Pancreas (tissue), 10 donors: ENCODE results near the gene GDPD5. TPM values are rescaled to one million over a fixed set of nuclear protein-coding genes. Genes with fewer than 3 reads are reported as not detected.

Source experiments
- ATAC-seq, 4 donors: fragments of 200-7000 bp; cut with Tn5 transposase; one replicate each; pipeline versions ENCODE4 v1.8.0 to v1.9.1; 2020; ENCODE audit warnings: mild to moderate bottlenecking in 4 of 4, moderate library complexity in 4 of 4
- DNase-seq, 6 donors: peaks; one replicate each; pipeline ENCODE4 v3.0.0-alpha.2; 2020
- FAIRE-seq: peaks from 2 replicates; lab custom pipeline; 2012; peaks lifted over from hg19 to GRCh38; lab: Jason Lieb, UNC
- H3K27ac ChIP-seq, 4 donors: fragments of 200-600 bp; sonication (generic); 1 replicate in 3 of 4; 2 replicates in 1 of 4; pipeline versions ENCODE4 v1.5.0 to v1.8.0; 2020
- H3K27me3 ChIP-seq, 4 donors: fragments of 200-600 bp; one replicate each; pipeline ENCODE4 v1.8.0; 2021
- H3K36me3 ChIP-seq, 3 donors: fragments of 200-600 bp; sonication (generic) in 1 of 3; one replicate each; pipeline versions ENCODE4 v1.5.0 to v1.8.0; 2020 to 2021
- H3K4me1 ChIP-seq, 3 donors: fragments of 200-600 bp; one replicate each; pipeline ENCODE4 v1.8.0; 2021
- H3K4me3 ChIP-seq, 4 donors: fragments of 200-600 bp; sonication (generic) in 2 of 4; one replicate each; pipeline versions ENCODE4 v1.5.0 to v1.8.0; 2020 to 2021
- H3K9me3 ChIP-seq, 4 donors: fragments of 200-600 bp; one replicate each; pipeline ENCODE4 v1.8.0; 2021
- CTCF ChIP-seq, 4 donors: fragments of 200-600 bp; sonication (generic) in 3 of 4; IDR thresholded peaks; one replicate each; pipeline versions ENCODE4 v1.5.0 to v1.8.0; 2021; ENCODE audit warnings: antibody characterized with exemption in 4 of 4
- WGBS, 2 donors: extraction: QIAGEN DNeasy Blood & Tissue Kit; methylation state at CpG; one replicate each; pipeline ENCODE4 v1.1.7; 2013; 5-methylcytosine and 5-hydroxymethylcytosine counted together
- intact Hi-C, 3 donors: fragments of 100-400 bp; cut with DNase I; formaldehyde crosslinking; loops; one replicate each; pipeline versions ENCODE4 v1.11.1 to v1.14.2; 2022
- polyA plus RNA-seq, 2 donors: library from polyadenylated mRNA; stranded (reverse); fragments of 200-250 nt; gene quantifications; one replicate each; pipeline ENCODE4 v1.2.3, GENCODE V29; 2013
- total RNA-seq, 6 donors: library from RNA; stranded (reverse); fragmentation: NEBNext Ultra II Directional in 4 of 6; extraction: Animal tissue kit (Norgen Biotek cat#: 25700) in 4 of 6; gene quantifications; one replicate each; pipeline versions ENCODE4 v1.2.1 to v1.2.4, GENCODE V29; 2021 to 2023
- donor health status: healthy with polysubstance abuse.
- donor health status: DM: no; HTN: no; CAD: no; lungs with moderate emphysema.
- donor health status: DM: no; HTN: no; CAD: no.
- donor health status: control.
- donor health status: control.
- donor health status: Bipolar disorder and iron deficiency.
- donor health status: DM: yes; HTN: yes; CAD: no.
- donor health status: DM: no; HTN: no; CAD: no.
- donor health status: DM: no; HTN: no; CAD: no.
- donor health status: DM: yes; HTN: yes; CAD: no.

Gene GDPD5
- total and polyA plus RNA-seq, 8 donors = 24.3 to 92.9 (median 32.7) TPM

DNA sequence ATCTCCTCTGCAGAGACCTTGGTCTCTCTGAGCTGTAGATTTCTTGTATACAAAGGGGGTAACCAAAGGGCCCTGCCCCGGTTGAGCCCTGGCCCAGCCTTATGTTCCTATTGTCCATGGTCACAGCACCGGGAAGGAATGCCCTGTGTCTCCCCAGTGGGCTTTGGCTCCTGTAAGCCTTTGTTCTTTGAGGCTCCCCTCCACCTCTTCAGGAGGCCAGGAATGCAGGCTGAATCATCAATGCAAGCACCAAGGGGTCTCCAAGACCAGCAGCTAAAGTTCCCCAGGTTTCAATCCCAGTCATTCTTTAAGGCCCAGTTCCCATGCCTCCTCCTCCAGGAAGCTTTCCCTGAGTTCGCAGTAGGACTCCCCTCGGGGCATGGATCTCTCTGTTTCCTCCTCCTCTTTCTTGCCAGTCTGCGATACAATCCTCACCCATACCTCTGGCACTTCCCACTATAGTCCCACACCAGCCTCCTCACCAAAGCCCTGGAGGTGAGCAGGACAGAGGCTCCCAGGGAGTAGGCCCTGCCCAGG, 63.6 kb downstream of the GDPD5 start:
- intact Hi-C loops = no loop called here
- H3K9me3 ChIP-seq = no peaks in the 10 kb centered on the region
- ATAC-seq (no peak), DNase-seq (peak in 1 of 6 donors; percentile 24), FAIRE-seq (no peak)
- 88 to 91% methylated on average over 5 of the region's 5 CpGs for WGBS, 2 donors
- TF ChIP-seq CTCF (IDR thresholded peaks at IDR 0.05) = no peak
- H3K36me3 ChIP-seq = no peaks in the 10 kb centered on the region
- no peaks in the 10 kb centered on the region for H3K4me1 ChIP-seq
- H3K27me3 ChIP-seq = no peaks in the 10 kb centered on the region
- H3K4me3 ChIP-seq = no peak overlapping the region
- H3K27ac ChIP-seq = no peak overlapping the region

- FAIRE-seq (no peak), DNase-seq (no peak), ATAC-seq (no peak)
- Histone ChIP-seq H3K36me3 (no peaks in the 10 kb centered on the region), H3K27me3 (no peaks in the 10 kb centered on the region), H3K9me3 (no peaks in the 10 kb centered on the region), H3K27ac (no peak overlapping the region), H3K4me1 (no peaks in the 10 kb centered on the region), H3K4me3 (no peak overlapping the region)
- 78 to 88% methylated on average over 6 of the region's 6 CpGs for WGBS, 2 donors
- intact Hi-C loops = no loop called here
- TF ChIP-seq CTCF (IDR thresholded peaks at IDR 0.05) = no peak
Observed at GRCh38 chr11:75461151-75461550, 64.6 kb downstream of the GDPD5 start.

GRCh38 chr11:75456596-75457183, 69.1 kb downstream of the GDPD5 start:
- H3K9me3 ChIP-seq = no peaks in the 10 kb centered on the region
- 89 to 92% methylated on average over 14 of the region's 14 CpGs for WGBS, 2 donors
- no peaks in the 10 kb centered on the region for H3K27me3 ChIP-seq
- FAIRE-seq = no peak
- no peak for TF ChIP-seq CTCF (IDR thresholded peaks at IDR 0.05)
- H3K36me3 ChIP-seq = no peaks in the 10 kb centered on the region
- DNase-seq = no peak
- intact Hi-C loops = no loop called here
- H3K27ac ChIP-seq = no peak overlapping the region
- no peak overlapping the region for H3K4me3 ChIP-seq
- H3K4me1 ChIP-seq = peaks cover 12 to 17% (median 13%) of the 10 kb centered on the region in 3 donors
- no peak for ATAC-seq

- 49 to 59% methylated on average over 5 of the region's 5 CpGs for WGBS, 2 donors
- peak; percentile 51 to 82 (median 68) for ATAC-seq
- peak overlapping the region in 1 of 4 donors; percentile 30 for H3K27ac ChIP-seq
- H3K4me1 ChIP-seq = peaks cover 12 to 17% (median 13%) of the 10 kb centered on the region in 3 donors
- intact Hi-C loops = no loop called here
- no peak for FAIRE-seq
- no peaks in the 10 kb centered on the region for H3K9me3 ChIP-seq
- no peak overlapping the region for H3K4me3 ChIP-seq
- H3K27me3 ChIP-seq = no peaks in the 10 kb centered on the region
- peak in 4 of 6 donors; percentile 36 to 72 (median 50) for DNase-seq
- no peak for TF ChIP-seq CTCF (IDR thresholded peaks at IDR 0.05)
- no peaks in the 10 kb centered on the region for H3K36me3 ChIP-seq
Observed at GRCh38 chr11:75454987-75455386, 70.8 kb downstream of the GDPD5 start.
